ENCODE data around the gene FASN.

The FASN gene

DNA sequence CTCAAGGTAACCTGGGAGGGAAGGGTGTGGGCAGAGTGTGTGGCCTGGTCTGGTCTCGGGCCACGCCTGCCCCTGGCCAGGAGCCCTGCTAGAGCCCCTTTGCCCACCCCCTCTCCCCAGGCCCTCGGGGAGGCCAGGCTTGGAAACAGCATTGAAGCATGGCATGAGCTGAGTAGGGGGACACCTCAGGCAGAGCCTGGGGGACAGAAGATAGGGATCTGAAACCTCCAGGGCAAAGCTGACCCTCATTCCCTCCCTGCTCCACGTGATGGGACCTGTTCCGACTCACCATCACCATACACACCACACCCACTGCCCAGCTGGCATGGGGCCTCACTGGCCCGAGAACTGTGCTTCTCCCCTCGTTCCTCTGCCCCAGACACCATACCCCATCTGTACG lies 48.9 kb downstream of the FASN start:
- DNase-seq (ENCODE audit: low spot score) = no peak
- TF ChIP-seq, protein P1, sequence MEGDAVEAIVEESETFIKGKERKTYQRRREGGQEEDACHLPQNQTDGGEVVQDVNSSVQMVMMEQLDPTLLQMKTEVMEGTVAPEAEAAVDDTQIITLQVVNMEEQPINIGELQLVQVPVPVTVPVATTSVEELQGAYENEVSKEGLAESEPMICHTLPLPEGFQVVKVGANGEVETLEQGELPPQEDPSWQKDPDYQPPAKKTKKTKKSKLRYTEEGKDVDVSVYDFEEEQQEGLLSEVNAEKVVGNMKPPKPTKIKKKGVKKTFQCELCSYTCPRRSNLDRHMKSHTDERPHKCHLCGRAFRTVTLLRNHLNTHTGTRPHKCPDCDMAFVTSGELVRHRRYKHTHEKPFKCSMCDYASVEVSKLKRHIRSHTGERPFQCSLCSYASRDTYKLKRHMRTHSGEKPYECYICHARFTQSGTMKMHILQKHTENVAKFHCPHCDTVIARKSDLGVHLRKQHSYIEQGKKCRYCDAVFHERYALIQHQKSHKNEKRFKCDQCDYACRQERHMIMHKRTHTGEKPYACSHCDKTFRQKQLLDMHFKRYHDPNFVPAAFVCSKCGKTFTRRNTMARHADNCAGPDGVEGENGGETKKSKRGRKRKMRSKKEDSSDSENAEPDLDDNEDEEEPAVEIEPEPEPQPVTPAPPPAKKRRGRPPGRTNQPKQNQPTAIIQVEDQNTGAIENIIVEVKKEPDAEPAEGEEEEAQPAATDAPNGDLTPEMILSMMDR (IDR thresholded peaks at IDR 0.05; ENCODE audit: extremely low read depth, insufficient read depth, missing control alignments) = no peak
- in situ Hi-C loops (cut with MboI; ENCODE audit: low pct_unique_long_range_greater_than_20kb, low sequenced_read_pairs, unreplicated experiment) = no loop called here

- TF ChIP-seq, protein P1 (IDR thresholded peaks at IDR 0.05; ENCODE audit: extremely low read depth, insufficient read depth, missing control alignments) = no peak
- in situ Hi-C loops (cut with MboI; ENCODE audit: low pct_unique_long_range_greater_than_20kb, low sequenced_read_pairs, unreplicated experiment) = no loop called here
- DNase-seq (ENCODE audit: low spot score) = no peak
Observed at GRCh38 chr17:82048571-82048971, 49.5 kb downstream of the FASN start.

DNA sequence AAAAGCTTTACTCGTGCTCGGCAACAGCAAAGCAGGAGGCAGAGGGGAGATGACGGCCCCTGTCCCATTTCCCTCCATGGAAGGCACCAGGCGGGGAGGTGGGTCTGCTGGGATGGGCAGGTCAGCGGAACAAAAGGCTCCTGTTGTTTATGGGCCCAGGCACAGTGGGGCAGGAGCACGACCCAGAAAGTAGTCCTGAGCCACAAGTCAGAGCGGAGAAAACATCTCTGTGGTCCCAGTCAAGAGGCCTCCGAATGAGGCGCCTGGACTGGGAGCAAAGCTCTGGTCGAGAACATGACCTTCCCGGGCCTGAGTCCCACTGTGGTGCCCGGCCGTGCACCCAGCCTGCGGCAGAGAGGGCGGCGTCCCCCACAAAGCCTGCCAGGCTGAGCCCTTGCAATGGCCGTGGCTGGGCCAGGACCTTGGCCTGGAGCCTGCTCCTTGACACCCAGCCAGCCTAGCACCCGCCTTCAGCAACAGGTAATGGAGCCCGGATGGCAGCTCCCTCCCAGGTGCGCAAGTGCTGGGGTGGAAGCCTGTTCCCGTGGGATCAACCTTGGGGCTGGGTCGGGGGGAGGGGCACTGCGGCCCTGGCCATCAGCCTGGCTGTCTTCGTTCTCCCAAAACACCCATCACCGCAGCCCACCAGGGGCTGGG lies 50.0 kb downstream of the FASN start:
- in situ Hi-C loops (cut with MboI; ENCODE audit: low pct_unique_long_range_greater_than_20kb, low sequenced_read_pairs, unreplicated experiment) = no loop called here

GRCh38 chr17:82047379-82047778 lies 50.7 kb downstream of the FASN start:
- DNase-seq (ENCODE audit: low spot score) = no peak
- TF ChIP-seq, protein P1 (IDR thresholded peaks at IDR 0.05; ENCODE audit: extremely low read depth, insufficient read depth, missing control alignments) = no peak
- in situ Hi-C loops (cut with MboI; ENCODE audit: low pct_unique_long_range_greater_than_20kb, low sequenced_read_pairs, unreplicated experiment) = no loop called here

More for the DNA sequence above, 50.0 kb downstream of the FASN start:
- TF ChIP-seq, protein P1 (IDR thresholded peaks at IDR 0.05; ENCODE audit: extremely low read depth, insufficient read depth, missing control alignments) = no peak
- no peak for DNase-seq (ENCODE audit: low spot score)

GRCh38 chr17:82046903-82047302 lies 51.1 kb downstream of the FASN start:
- in situ Hi-C loops (cut with MboI; ENCODE audit: low pct_unique_long_range_greater_than_20kb, low sequenced_read_pairs, unreplicated experiment) = no loop called here
- TF ChIP-seq, protein P1 (IDR thresholded peaks at IDR 0.05; ENCODE audit: extremely low read depth, insufficient read depth, missing control alignments) = no peak
- no peak for DNase-seq (ENCODE audit: low spot score)

DNA sequence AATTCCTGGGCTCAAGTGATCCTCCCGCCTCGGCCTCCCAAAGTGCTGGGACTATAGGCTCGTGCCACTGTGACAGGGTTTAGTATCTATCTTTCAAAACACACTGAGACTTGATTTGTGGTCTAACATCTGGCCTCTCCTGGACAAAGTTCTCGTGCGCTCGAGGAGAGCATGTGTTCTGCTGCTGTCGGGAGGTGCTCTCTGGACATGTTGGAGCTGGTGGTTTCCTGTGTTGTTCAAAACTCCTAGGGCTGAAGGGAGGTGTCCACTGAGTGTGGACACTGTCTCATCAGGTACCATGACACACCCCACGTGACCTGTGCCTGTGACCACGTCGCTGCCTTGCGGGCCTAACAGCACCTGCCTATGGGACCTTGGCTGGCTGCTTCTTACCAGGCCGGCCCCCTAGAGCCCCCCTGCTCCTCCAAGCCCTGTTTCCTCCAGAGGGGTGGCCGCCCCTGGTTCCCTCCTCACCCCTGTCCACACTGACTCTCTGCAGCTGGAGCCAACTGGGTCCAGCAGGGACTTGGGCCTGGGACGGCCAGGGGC lies 52.0 kb downstream of the FASN start:
- TF ChIP-seq, protein P1 (IDR thresholded peaks at IDR 0.05; ENCODE audit: extremely low read depth, insufficient read depth, missing control alignments) = no peak
- no peak for DNase-seq (ENCODE audit: low spot score)
- in situ Hi-C loops (cut with MboI; ENCODE audit: low pct_unique_long_range_greater_than_20kb, low sequenced_read_pairs, unreplicated experiment) = no loop called here

Data from GM13977 (cell line).